ENCODE measurements around the gene ABHD12B. TPM values are rescaled to one million over a fixed set of nuclear protein-coding genes. Genes with fewer than 3 reads are reported as not detected.
"Not testable (repeated sequence)": the region's sequence is repeated elsewhere in the genome, so short reads cannot be mapped to it uniquely, and the experiment has no call there.

ABHD12B gene
- polyA plus RNA-seq, 3 donors, result 0.57 to 1.7 (median 1.2) TPM

DNA sequence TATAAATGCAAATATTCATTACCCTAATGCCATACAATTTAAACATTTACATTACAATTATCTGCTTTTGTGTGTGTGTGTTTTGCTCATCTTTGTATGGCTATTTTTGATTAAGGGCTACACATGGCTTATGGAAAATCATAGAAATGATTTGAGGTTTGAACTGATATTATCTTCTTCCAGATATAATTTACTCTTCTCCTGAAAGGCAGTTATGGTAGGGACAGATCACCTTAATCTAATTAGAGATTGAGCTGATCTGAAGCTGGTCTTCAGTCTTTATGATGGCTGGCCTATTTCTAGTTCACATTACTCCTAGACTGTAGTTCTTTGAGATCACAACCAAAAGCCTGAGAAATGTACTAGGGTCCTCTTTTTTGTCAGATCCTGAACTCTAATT lies 15.6 kb downstream of the ABHD12B start:
- DNase-seq, result no peak

DNA sequence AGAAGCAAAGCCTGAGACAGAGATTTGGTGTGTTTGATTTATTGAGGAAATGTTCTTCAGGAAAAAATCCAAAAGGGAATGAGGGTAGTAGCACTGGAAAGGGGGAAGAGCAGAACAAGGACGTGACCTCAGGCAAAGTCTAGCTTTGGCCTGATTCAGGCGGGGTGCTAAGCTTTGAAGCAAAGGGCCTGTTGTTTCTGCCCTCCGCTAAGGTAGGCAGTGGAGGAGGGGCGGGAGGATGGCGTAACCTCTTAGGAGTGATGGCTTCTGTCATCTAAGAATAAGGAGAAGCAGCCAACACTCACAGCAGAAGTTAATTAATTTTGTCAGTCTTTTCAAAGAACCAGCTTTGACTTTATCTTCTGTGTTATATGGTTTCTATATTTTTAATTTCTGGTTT lies 20.4 kb downstream of the ABHD12B start:
- no peak for DNase-seq

DNA sequence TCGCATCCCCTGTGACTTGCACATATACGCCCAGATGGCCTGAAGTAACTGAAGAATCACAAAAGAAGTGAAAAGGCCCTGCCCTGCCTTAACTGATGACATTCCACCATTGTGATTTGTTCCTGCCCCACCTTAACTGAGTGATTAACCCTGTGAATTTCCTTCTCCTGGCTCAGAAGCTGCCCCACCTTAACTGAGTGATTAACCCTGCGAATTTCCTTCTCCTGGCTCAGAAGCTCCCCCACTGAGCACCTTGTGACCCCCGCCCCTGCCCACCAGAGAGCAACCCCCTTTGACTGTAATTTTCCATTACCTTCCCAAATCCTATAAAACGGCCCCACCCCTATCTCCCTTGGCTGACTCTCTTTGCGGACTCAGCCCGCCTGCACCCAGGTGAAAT lies 24.6 kb downstream of the ABHD12B start:
- DNase-seq, result not testable (repeated sequence)

DNA sequence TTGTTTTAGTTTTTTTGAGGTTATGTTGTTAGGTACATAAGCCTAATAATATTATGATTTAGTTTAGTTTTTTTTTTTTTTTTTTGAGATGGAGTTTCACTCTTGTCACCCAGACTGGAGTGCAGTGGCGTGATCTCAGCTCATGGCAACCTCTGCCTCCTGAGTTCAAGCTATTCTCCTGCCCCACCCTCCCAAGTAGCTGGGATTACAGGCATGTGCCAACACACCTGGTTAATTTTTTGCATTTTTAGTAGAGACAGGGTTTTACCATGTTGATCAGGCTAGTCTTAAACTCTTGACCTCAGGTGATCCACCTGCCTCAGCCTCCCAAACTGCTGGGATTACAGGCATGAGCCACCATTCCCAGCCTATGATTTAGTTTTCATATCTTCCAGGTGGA lies 25.2 kb downstream of the ABHD12B start:
- DNase-seq, result not testable (repeated sequence)

DNA sequence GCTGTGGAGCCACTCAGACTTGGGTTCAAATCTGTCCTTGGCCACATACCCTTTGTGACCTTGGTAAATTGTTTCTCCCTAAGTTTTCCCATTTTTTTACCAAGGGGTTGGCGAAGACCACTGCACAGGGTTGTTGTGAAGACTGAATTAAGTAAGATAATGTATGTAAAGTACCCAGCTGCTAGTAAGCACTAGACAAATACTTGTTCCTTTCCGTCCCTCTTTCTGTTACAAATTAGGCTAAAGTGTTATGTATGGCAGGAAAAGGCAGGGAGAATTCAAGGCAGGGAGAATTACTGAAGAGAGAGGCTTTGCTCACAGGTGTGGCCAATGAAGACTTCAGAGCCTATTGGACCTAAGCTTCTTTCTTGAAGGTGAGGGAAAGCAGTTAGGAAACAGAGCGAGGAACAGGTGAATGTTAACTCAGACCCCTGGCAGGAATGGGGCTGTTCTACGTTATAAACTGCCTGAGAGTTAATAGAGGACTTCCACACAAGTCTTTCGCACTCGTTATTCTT lies 25.9 kb downstream of the ABHD12B start:
- no peak for DNase-seq

DNA sequence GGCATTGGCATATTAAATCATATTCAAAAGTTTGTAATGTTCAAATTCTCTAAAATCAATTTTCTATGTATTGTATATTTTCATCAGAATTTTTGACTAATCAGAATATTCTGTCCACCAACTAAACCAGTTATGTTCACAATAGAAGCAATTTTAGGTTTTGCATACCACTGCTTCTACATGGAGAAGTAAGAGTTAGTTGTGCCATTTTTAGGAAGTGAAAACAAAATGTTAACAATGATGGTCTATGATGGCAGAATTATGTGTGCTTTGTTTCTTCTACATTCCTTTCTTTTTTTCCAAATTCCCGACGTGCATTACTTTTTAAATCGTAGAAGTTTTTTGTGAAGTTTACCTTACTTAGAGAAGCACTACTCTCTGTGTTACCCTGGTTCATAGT lies 29.5 kb downstream of the ABHD12B start:
- DNase-seq, result no peak

DNA sequence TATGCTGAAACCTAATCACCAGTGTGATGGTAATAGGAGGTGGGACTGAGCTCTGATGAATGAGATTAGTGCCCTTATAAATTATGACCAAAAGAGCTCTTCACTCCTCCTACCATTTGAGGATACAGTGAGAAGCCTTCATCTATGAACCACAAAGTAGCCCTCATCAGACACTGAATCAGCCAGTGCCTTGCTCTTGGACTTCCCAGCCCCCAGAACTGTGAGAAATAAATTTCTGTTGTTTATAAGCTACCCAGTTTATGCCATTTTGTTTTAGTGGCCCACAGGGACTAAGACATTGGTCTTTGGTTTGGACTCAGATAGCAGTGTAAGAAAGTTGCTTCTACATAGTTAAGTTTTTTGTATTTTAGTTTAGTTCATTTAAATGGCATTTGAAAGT lies 32.9 kb downstream of the ABHD12B start:
- DNase-seq, result no peak

DNA sequence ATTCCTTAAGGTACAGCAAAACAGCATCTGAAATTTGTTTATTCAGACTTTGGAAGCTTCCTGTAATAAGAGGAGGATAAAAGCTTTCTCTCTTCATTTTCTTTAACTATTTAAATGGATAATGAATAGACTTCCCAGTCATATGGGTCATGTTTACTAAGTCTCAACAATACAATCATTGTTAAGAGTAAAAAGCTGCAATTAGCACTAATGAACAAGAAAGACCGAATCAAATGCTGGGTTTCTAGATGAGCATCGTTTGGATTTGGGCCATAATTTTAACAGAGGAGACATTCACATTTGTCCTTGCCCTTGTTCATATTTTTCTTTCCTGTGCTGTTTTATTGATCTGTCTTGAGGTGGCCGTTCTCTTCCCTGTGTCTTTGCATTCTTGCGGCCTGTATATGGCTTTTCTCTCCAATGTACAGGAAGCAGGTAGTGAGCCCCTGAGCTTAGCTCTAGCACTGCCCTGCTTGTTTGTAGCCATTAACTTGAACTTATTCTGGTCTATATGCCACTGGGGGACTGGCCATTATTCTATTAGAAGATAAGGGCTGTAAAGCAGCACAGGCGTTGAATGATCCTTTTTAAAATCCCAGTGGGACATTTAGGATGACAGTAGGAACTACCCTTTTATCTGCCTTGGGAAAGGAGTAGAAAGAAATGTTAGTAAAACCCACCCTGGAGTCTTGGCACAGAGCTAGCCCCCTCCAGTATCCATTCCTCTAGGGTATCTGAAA lies 34.6 kb downstream of the ABHD12B start:
- no peak for DNase-seq

DNA sequence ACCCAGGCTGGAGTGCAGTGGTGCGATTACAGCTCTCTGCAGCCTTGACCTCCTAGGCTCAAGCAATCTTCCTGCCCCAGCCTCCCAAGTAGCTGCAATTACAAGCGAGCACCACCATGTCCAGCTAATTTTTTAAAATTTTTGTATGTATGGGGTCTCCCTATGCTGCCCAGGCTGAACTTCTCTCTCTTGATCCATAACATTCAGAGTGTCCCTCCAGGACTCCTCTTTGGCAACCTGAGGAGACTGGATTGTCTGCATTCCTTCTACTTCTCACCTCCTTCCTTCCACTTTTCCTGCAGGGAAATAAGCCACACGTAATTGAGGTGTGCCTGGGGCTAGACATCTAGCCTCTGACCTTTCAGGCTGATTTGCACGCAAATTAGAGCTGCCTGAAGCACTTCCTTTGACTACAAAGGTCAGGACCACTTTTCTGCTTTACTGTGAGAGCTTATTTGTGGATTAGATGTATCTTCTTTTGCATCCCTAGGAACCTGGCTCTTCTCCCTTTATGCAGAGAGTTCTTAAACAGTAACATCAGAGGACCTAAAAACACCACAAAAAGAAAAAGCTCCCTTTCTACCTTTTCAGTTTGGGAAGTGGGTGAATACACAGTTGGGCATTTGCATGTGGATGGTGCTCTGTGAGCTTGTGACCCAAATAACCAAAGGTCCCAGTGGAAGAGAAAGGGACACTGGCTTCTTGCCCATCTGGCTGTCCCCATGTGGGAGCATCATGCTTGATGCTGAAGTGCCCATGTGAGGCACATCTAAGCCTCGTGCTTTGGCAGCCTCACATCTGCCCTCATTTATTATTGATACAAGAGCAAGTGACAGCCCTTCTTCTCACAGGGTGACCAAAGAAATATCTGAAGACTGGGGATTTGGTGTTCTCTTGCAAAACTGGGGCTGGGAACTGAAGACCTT lies 38.9 kb downstream of the ABHD12B start:
- no peak for DNase-seq

DNA sequence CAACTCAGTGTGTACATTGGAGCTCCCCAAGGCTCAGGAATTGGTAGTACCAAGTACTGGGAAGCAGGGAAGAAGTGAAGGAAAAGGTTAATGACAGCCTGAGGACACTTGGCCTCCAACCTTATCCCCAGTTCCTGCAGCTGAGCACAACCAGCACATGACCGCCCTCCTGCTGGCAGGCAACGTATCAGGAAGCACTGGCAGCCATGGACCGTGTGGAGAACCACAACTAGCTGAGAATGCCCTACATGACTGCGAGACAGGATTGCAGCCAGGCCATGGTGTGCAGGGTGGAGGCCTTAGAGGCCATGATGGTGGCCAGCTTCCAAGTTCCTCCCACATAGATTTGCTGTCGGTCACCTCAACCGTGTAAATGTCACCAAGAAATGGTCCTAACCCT lies 45.6 kb downstream of the ABHD12B start:
- DNase-seq, result no peak

DNA sequence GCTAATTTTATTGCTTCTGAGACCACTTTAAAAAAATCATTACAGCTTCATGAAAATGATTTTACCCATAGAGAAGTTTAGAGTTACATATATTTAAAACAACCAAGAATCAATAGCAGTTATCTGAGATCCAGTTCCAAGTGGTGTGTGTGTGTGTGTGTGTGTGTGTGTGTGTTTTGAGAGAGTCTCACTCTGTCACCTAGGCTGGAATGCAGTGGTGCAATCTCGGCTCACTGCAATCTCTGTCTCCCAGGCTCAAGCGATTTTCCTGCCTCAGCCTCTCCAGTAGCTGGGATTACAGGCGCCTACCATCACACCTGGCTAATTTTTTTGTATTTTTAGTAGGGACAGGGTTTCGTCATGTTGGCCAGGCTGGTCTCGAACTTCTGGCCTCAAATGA lies 47.7 kb downstream of the ABHD12B start:
- DNase-seq, result not testable (repeated sequence)

DNA sequence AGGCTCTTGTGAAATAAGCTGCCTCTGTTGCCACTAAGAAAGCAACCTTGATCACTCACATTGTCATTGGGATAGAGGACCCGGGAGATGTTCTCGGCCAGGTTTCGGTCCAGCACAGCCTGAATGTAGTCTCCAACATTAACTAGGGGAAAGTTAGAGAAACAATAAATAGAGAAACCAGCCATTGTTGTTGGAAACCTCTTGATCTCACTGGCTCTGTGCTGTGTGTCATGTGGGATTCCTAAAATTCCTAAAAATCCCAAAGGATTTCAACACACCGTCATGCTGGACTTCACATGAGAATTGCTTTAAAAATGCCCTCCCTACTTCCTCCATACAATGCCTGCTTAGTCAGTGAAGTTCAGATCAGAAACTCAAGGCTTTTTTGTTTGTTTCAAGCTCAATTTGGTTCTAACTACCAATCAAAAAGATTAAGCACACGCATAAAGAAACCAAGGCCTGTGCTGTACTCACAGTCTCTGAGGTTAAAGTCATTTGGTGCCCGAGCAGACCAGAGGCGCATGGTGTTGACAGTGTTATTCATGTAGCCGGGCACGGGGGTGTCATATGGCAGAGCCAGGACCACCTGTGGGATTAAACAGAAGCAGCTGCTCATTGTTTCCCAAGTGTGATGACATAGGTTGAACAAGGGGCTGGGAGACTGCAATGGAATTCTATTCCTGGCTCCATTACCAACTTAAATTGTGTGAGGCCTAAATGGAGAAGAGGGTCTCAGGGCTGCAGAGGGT lies 48.8 kb downstream of the ABHD12B start:
- peak; percentile 37 for DNase-seq

DNA sequence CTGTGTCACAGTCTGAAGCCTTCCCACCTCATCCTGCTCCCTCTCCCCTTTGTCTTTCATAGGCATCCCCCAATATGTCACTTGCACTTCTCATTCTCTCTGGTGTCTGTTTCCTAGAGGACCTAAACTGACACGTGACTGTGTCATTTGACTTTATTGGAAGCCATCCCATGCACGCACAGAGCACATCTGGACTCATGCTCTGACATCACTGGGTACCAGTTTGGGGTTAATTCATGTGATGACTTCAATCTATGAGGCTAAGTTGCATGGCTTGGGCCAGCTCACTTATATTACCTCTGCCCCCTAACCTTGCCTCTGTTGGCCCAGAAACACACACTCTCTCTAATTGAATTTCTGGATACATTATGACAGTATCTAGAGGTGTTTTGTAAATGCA lies 51.0 kb downstream of the ABHD12B start:
- no peak for DNase-seq

DNA sequence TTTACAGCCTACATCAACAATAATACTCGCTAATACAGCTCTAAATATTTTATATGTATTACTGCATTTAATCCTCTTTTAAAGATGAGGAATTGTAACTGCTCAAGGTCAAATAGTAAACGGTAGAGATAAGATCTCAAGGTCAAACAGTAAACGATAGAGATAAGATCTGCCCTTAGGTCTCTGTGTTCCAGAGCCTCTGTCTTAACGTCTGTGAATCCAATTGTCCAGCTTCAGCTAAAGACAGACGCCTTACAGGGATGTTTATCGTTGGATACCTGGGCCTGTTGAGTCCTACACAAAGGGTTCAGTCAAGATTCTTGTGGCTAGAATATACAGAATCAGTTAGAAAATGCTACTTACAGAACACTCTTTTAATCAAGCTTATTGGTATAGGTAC lies 52.4 kb downstream of the ABHD12B start:
- DNase-seq, result no peak

DNA sequence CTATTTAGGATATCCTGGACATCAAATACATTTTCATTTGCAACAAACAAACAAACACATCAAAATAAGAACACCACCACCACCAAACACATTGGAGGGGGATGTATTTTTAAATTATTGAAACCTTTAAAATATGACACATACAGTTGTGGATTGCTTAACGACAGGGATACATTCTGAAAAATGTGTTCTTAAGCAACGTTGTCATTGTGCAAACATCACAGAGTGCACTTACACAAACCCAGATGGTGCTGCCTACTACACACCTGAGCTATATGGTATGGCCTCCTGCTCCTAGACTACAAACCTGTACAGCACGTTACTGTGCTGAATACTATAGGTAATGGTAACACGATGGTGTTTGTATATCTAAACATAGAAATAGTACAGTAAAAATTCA lies 53.0 kb downstream of the ABHD12B start:
- no peak for DNase-seq

DNA sequence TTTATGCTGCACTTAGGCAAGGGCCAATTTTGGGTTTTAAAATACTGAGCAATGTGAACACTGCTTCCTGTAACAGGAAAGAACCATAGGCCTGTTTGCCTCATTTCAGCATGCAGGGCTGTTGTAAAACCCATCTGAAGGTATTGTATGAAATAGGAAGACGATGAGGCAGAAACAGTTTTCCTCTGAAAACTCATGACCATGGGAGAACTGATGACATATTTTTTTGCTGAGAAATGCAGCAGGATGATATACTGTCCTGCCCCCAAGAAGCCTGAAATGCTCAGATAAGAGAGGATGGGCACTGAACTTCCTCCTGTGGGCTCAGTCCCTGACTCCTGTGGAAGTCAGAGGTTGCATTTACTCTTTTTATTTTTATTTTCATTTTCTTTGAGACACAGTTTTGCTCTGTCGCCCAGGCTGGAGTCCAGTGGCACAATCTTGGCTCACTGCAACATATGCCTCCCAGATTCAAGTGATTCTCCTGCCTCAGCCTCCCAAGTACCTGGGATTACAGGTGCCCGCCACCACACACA lies 55.1 kb downstream of the ABHD12B start:
- DNase-seq, result no peak

DNA sequence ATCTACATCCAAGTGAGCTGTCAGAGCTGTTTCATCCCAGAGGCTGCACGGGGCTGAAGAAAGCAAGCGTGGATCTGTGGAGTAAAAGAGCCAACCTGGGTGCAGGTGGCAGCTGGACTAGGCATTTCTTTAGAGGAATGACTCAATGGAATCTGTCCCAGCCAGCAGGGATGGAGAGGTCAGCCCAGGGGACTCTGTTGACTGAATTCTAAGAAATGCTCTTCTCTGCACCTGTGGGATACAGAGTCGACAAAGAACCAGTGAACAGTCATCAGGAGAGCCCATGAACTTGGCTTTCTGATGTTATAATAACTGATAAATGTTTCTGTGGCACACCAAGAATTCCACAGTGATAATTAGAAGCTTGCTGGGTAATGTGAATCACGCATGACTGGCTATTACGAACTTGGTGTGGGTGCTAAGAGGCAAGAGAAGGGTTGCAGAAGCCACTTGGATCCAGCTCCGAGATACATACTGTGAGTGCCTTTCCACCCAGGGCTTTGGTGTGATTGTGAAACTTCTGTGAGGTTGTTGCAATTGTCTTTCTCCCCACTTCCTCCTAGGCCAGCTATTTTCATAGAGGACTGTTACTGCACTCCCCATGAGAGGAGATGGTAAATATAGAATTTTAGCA lies 56.3 kb downstream of the ABHD12B start:
- no peak for DNase-seq

DNA sequence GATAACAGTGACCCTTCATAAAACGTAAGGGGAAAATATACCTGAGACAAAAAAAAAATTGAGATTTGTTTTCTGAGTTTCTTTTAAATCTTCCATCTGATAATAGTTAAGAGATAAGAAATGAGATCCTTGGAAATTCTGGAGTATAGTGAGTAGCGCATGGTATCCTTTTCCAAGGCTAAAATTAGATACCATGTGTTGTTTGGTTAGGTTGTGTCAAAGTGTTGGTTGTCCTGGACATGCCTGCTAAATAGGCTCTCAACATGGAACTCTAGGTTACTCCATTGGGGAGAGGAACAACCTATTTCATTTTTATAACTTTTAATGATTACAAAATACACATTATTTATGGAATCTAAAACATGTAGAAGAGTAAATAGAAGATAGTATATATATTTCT lies 57.7 kb downstream of the ABHD12B start:
- no peak for DNase-seq

DNA sequence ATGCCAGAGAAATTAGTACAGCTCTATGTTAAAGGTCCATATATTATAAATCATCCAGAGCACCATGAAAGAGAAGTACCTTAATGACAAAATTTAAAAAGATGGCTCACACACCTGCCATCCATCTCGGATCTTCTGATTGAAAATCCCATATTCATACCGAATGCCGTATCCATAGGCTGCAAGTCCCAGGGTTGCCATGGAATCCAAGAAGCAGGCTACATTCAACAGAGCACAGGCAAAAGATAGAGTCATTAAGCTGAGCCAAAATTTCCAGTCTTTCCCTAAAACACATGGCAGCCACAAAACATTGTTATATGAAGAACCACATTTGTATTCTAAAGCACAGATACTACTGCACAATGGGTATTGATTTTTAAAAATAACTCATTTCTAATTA lies 59.7 kb downstream of the ABHD12B start:
- no peak for DNase-seq

DNA sequence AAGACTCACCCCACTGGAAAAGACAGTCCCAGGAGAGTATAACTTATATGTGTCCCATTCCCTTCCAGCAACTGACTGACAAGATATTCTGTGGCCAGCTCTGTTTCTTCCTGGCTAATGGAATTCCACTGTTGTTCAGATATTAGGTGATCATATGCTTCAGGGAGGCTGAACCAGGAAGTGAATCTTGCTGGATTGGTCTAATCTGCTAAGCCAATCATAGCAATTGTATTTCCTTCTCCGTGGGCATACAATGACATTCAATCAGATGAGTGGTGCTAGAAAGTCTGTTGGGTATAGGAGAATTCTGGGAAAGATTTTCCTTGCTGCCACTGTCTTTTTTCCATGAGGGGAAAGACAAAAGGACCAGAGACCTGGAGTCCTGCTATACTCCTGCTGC lies 60.3 kb downstream of the ABHD12B start:
- no peak for DNase-seq

All from renal pelvis (tissue), 4 donors.